Epithelial cell of esophagus (primary cell): Measurements from ENCODE around the gene KIF21B.

Source experiments
- DNase-seq: peaks from one replicate; pipeline ENCODE4 v3.0.0; 2010; ENCODE audit warnings: low read depth
- H3K4me3 ChIP-seq: 2 replicates; pipeline ENCODE4 v1.5.1; 2011; ENCODE audit warnings: mild to moderate bottlenecking, low read length, control low read depth
- TF ChIP-seq, protein P1 (sequence below): IDR thresholded peaks from 2 replicates; pipeline ENCODE4 v1.5.1; 2011; ENCODE audit warnings: low read depth, mild to moderate bottlenecking, low read length, control low read depth, inconsistent platforms; ENCODE audit not compliant: insufficient read depth; ENCODE audit errors: missing control alignments

KIF21B gene

GRCh38 chr1:201000391-201000790, 23.1 kb downstream of the KIF21B start:
- TF ChIP-seq, protein P1, sequence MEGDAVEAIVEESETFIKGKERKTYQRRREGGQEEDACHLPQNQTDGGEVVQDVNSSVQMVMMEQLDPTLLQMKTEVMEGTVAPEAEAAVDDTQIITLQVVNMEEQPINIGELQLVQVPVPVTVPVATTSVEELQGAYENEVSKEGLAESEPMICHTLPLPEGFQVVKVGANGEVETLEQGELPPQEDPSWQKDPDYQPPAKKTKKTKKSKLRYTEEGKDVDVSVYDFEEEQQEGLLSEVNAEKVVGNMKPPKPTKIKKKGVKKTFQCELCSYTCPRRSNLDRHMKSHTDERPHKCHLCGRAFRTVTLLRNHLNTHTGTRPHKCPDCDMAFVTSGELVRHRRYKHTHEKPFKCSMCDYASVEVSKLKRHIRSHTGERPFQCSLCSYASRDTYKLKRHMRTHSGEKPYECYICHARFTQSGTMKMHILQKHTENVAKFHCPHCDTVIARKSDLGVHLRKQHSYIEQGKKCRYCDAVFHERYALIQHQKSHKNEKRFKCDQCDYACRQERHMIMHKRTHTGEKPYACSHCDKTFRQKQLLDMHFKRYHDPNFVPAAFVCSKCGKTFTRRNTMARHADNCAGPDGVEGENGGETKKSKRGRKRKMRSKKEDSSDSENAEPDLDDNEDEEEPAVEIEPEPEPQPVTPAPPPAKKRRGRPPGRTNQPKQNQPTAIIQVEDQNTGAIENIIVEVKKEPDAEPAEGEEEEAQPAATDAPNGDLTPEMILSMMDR: no peak
- no peak overlapping the region for H3K4me3 ChIP-seq
- DNase-seq: no peak

GRCh38 chr1:200999667-201000066, 23.8 kb downstream of the KIF21B start:
- no peak for DNase-seq
- TF ChIP-seq, protein P1: no peak
- H3K4me3 ChIP-seq: no peak overlapping the region

- TF ChIP-seq, protein P1: no peak
- H3K4me3 ChIP-seq: no peak overlapping the region
- DNase-seq: no peak
Measured at GRCh38 chr1:200998323-200998722, 25.2 kb downstream of the KIF21B start.

- no peak for DNase-seq
- TF ChIP-seq, protein P1: no peak
- no peak overlapping the region for H3K4me3 ChIP-seq
Measured at GRCh38 chr1:200992382-200993048, 31.0 kb downstream of the KIF21B start.

DNA sequence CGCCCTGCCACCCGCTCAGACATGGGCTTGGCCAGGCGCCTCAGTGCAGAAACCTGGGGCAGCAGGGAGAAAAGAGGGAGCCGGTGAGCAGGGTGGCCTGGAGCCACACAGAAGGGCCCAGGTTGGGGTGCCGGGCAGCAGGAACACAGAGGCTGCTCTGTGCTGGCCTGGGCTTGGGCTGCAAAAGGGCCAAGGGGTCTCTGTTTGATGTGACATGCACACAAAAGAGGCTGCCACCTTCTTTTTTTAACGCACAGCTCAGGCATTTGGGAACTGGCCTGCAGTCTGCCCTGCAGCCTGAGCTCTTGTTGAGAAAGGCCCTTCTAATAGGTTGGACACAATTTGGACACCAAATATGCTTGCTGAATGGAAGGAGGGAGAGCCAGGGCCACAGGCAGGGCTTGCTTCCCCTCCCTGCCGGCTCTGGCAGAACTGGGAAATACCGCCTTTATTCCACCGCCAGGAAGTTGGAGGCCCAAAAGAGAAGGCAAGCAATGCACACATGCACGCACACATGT, 32.4 kb downstream of the KIF21B start:
- TF ChIP-seq, protein P1: no peak
- H3K4me3 ChIP-seq: no peak overlapping the region
- no peak for DNase-seq

GRCh38 chr1:200990114-200990513, 33.4 kb downstream of the KIF21B start:
- TF ChIP-seq, protein P1: no peak
- no peak overlapping the region for H3K4me3 ChIP-seq
- DNase-seq: no peak

GRCh38 chr1:200989337-200989736, 34.2 kb downstream of the KIF21B start:
- no peak overlapping the region for H3K4me3 ChIP-seq
- TF ChIP-seq, protein P1: no peak
- no peak for DNase-seq
